Keratinocyte (primary cell): ENCODE results near the gene RNF8. TPM values are rescaled to one million over a fixed set of nuclear protein-coding genes. Genes with fewer than 3 reads are reported as not detected.

Source experiments
- DNase-seq: peaks from one replicate; pipeline ENCODE4 v3.0.0-alpha.2; 2011; ENCODE audit warnings: low read depth, missing footprints, low spot score
- FAIRE-seq: peaks from 2 replicates; lab custom pipeline; 2011; peaks lifted over from hg19 to GRCh38; lab: Jason Lieb, UNC
- H2AFZ ChIP-seq: 2 replicates; pipeline ENCODE4 v1.6.0; 2012; ENCODE audit warnings: low read length, control low read depth, inconsistent platforms; ENCODE audit not compliant: control insufficient read depth
- H3K27ac ChIP-seq: 2 replicates; pipeline ENCODE4 v1.5.1; 2011; ENCODE audit warnings: low read length; ENCODE audit not compliant: control insufficient read depth, insufficient read depth
- H3K27me3 ChIP-seq: 3 replicates; pipeline ENCODE4 v1.6.0; 2011; ENCODE audit warnings: low read length; ENCODE audit not compliant: control insufficient read depth, insufficient read depth; ENCODE audit errors: extremely low read depth
- H3K36me3 ChIP-seq, 2 experiments: 2 replicates in 1 of 2; 3 replicates in 1 of 2; pipeline ENCODE4 v1.5.1; 2011; ENCODE audit warnings: low read length in 2 of 2, mild to moderate bottlenecking in 1 of 2; ENCODE audit not compliant: control insufficient read depth in 2 of 2, insufficient read depth in 2 of 2; ENCODE audit errors: extremely low read depth in 1 of 2
- H3K4me1 ChIP-seq: 3 replicates; pipeline ENCODE4 v1.5.1; 2011; ENCODE audit warnings: low read length; ENCODE audit not compliant: control insufficient read depth, insufficient read depth; ENCODE audit errors: extremely low read depth
- H3K4me2 ChIP-seq: 3 replicates; pipeline ENCODE4 v1.6.0; 2011; ENCODE audit warnings: low read depth, low read length; ENCODE audit not compliant: control insufficient read depth, insufficient read depth; ENCODE audit errors: extremely low read depth
- H3K4me3 ChIP-seq, 3 experiments: fragments of 200-600 bp in 1 of 3; sonication (generic) in 1 of 3; 2 replicates in 2 of 3; 3 replicates in 1 of 3; pipeline ENCODE4 v1.5.1; 2011 to 2016; ENCODE audit warnings: low read length in 3 of 3, mild to moderate bottlenecking in 3 of 3, control low read depth in 2 of 3, inconsistent platforms in 1 of 3, low read depth in 1 of 3, mixed read lengths in 1 of 3, mixed run types in 1 of 3, moderate library complexity in 1 of 3; ENCODE audit not compliant: control insufficient read depth in 2 of 3, insufficient read depth in 2 of 3; ENCODE audit errors: extremely low read depth in 1 of 3
- H3K79me2 ChIP-seq: 2 replicates; pipeline ENCODE4 v1.6.0; 2012; ENCODE audit warnings: low read length; ENCODE audit not compliant: control insufficient read depth, insufficient read depth
- H3K9ac ChIP-seq: 3 replicates; pipeline ENCODE4 v1.6.0; 2011; ENCODE audit warnings: low read length; ENCODE audit not compliant: control insufficient read depth, insufficient read depth; ENCODE audit errors: extremely low read depth
- H3K9me1 ChIP-seq: 3 replicates; pipeline ENCODE4 v1.6.0; 2011; ENCODE audit warnings: low read length; ENCODE audit not compliant: control insufficient read depth, insufficient read depth; ENCODE audit errors: extremely low read depth
- H3K9me3 ChIP-seq: 2 replicates; pipeline ENCODE4 v1.5.1; 2012; ENCODE audit warnings: low read depth, low read length; ENCODE audit not compliant: control insufficient read depth
- H4K20me1 ChIP-seq: 3 replicates; pipeline ENCODE4 v1.6.0; 2011; ENCODE audit warnings: low read length; ENCODE audit not compliant: control insufficient read depth, insufficient read depth; ENCODE audit errors: extremely low read depth
- EZH2 ChIP-seq: IDR thresholded peaks from one replicate; pipeline ENCODE4 v1.6.1; 2012; ENCODE audit warnings: inconsistent platforms, mild to moderate bottlenecking, low read length, moderate library complexity
- dilution Hi-C: fragments of 300-500 bp; cut with MboI; formaldehyde crosslinking; loops from one replicate; pipeline ENCODE4 v1.7.0; 2020; ENCODE audit warnings: low sequenced_read_pairs; ENCODE audit not compliant: extremely low pct_ligation_motif_present
- polyA plus RNA-seq, 5 experiments: library from polyadenylated mRNA; depleted of rRNA in 3 of 5; stranded (reverse) in 3 of 5; stranded (forward) in 1 of 5; unstranded in 1 of 5; fragments of >200 nt; gene quantifications; 1 replicate in 1 of 5; 2 replicates in 3 of 5; 3 replicates in 1 of 5; pipeline versions ENCODE4 v1.2.1 to v1.2.3, GENCODE V29; 2011 to 2012; ENCODE audit warnings: missing spikeins in 2 of 5, low read depth in 1 of 5, low replicate concordance in 1 of 5
- TF ChIP-seq, protein P1 (sequence below), 3 experiments: IDR thresholded peaks in 1 of 3; conservative IDR thresholded peaks in 1 of 3; optimal IDR thresholded peaks in 1 of 3; 2 replicates in 2 of 3; 3 replicates in 1 of 3; pipeline versions ENCODE3 to v1.5.1; 2011; ENCODE audit warnings: low read length in 3 of 3, mild to moderate bottlenecking in 3 of 3, moderate library complexity in 2 of 3, control low read depth in 1 of 3, inconsistent platforms in 1 of 3; ENCODE audit not compliant: insufficient read depth in 2 of 3; ENCODE audit errors: extremely low read depth in 1 of 3

Gene RNF8
- polyA plus RNA-seq, 1 donor (not counting 4 experiments of a cell fraction or from before 2014, with no cell fraction given): 34.5 TPM

DNA sequence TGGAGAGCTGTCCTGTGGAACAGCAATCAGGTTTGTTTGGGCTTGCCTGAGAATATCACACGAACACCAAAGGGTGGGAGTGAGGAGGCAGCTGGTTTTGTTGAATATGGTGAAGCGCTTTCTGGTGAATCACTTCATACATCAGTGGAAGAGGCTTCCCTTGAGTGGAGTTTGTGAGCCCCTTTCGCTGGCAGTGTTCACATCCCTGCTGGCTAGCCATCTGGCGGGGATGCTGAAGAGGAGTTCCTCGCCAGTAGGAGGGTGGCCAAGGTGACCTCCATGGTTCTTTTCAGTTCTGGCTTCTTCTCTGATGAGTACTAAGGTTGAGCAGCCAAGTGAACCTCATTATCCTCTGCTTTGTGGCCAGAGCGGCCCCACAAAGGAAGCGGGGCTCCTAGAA is 37.7 kb upstream of the RNF8 start:
- peaks cover 34 to 35% of the 10 kb centered on the region in 2 experiments for H3K36me3 ChIP-seq
- H3K9ac ChIP-seq: no peak overlapping the region
- FAIRE-seq (no peak), DNase-seq (no peak)
- H3K27ac ChIP-seq: no peak overlapping the region
- no peaks in the 10 kb centered on the region for H3K9me3 ChIP-seq
- H2AFZ ChIP-seq: no peak overlapping the region
- H3K4me2 ChIP-seq: no peak overlapping the region
- peaks cover 6% of the 10 kb centered on the region for H3K4me1 ChIP-seq
- dilution Hi-C loops: no loop called here
- no peak overlapping the region for H3K4me3 ChIP-seq
- H3K27me3 ChIP-seq: no peaks in the 10 kb centered on the region
- H3K9me1 ChIP-seq: no peaks in the 10 kb centered on the region
- H4K20me1 ChIP-seq: no peaks in the 10 kb centered on the region
- TF ChIP-seq EZH2: no peak
- TF ChIP-seq, protein P1, sequence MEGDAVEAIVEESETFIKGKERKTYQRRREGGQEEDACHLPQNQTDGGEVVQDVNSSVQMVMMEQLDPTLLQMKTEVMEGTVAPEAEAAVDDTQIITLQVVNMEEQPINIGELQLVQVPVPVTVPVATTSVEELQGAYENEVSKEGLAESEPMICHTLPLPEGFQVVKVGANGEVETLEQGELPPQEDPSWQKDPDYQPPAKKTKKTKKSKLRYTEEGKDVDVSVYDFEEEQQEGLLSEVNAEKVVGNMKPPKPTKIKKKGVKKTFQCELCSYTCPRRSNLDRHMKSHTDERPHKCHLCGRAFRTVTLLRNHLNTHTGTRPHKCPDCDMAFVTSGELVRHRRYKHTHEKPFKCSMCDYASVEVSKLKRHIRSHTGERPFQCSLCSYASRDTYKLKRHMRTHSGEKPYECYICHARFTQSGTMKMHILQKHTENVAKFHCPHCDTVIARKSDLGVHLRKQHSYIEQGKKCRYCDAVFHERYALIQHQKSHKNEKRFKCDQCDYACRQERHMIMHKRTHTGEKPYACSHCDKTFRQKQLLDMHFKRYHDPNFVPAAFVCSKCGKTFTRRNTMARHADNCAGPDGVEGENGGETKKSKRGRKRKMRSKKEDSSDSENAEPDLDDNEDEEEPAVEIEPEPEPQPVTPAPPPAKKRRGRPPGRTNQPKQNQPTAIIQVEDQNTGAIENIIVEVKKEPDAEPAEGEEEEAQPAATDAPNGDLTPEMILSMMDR (optimal IDR thresholded peaks at IDR 0.05 in 1 of 3, IDR thresholded peaks at IDR 0.05 in 1 of 3, conservative IDR thresholded peaks at IDR 0.05 in 1 of 3; ENCODE audit: extremely low read depth in 1 of 3, insufficient read depth in 2 of 3, low read length in 3 of 3): no peak
- H3K79me2 ChIP-seq: no peaks in the 10 kb centered on the region

DNA sequence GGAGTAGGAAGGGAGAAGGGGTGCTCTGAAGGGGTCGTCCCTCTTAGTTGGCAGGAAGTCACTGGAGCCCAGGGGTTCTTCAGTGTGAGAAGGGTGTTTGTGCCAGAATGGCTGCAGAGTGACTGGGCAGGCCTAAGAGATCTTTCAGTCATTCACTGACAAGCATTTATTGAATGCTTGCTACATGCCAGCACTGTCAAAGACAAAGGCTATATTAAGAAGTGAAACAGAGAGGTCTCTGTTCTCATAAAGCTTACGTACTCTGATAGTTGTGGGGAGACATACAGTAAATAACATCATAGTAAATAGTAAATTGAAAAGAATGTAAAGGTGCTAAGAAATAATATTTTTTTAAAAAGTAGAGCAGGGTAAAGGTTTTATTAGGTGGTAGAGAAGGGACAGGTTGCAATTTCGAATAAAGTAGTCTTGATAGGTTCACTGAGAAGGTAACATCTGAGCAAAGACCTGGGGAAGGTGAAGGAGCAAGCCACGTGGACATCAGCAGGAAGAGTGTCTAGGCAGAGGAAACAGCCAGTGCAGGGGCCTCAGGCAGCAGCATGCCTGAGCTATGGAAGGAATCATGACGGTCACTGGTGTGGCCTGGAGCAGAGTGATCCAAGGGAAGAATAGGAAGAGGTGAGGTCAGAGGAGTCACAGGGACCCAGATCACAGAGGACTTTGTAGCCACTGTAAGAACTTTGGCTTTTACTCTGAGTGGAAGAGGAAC is 36.3 kb upstream of the RNF8 start:
- Histone ChIP-seq H3K27ac (no peak overlapping the region), H3K36me3 (peaks cover 33 to 41% of the 10 kb centered on the region in 2 experiments), H2AFZ (no peak overlapping the region), H4K20me1 (no peaks in the 10 kb centered on the region), H3K79me2 (no peaks in the 10 kb centered on the region), H3K4me3 (no peak overlapping the region), H3K27me3 (no peaks in the 10 kb centered on the region), H3K9me3 (no peaks in the 10 kb centered on the region), H3K9ac (no peak overlapping the region), H3K4me1 (peaks cover 6% of the 10 kb centered on the region), H3K9me1 (no peaks in the 10 kb centered on the region), H3K4me2 (no peak overlapping the region)
- no peak for FAIRE-seq
- dilution Hi-C loops: no loop called here
- TF ChIP-seq, protein P1 (optimal IDR thresholded peaks at IDR 0.05 in 1 of 3, IDR thresholded peaks at IDR 0.05 in 1 of 3, conservative IDR thresholded peaks at IDR 0.05 in 1 of 3; ENCODE audit: extremely low read depth in 1 of 3, insufficient read depth in 2 of 3, low read length in 3 of 3): no peak
- TF ChIP-seq EZH2: no peak
- DNase-seq: no peak
